GM23338 (cell line): ENCODE measurements around the gene SULT1C3. TPM values are rescaled to one million over a fixed set of nuclear protein-coding genes. Genes with fewer than 3 reads are reported as not detected.

Experiments
- ATAC-seq: fragments of 200-7000 bp; cut with Tn5 transposase; 3 replicates; pipeline ENCODE4 v1.9.1; 2020
- DNase-seq: peaks from one replicate; pipeline ENCODE4 v3.0.0-alpha.2; 2015; ENCODE audit warnings: low spot score
- H2AFZ ChIP-seq: fragments of 200-600 bp; sonication (generic); 2 replicates; pipeline ENCODE4 v1.8.0; 2016; ENCODE audit warnings: antibody characterized with exemption, mild to moderate bottlenecking, moderate library complexity
- H3F3A ChIP-seq: fragments of 200-600 bp; sonication (generic); replicated peaks from 2 replicates; pipeline ENCODE4 v1.8.0; 2017; ENCODE audit warnings: antibody characterized with exemption, mixed run types, low read depth
- H3K27ac ChIP-seq: fragments of 200-600 bp; sonication (generic); 2 replicates; pipeline ENCODE4 v1.6.1; 2016; ENCODE audit warnings: low read depth
- H3K27me3 ChIP-seq: fragments of 200-600 bp; sonication (generic); 2 replicates; pipeline ENCODE4 v1.8.0; 2016; ENCODE audit warnings: mild to moderate bottlenecking, mixed run types, moderate library complexity; ENCODE audit not compliant: insufficient read depth
- H3K36me3 ChIP-seq: fragments of 200-600 bp; sonication (generic); 2 replicates; pipeline ENCODE4 v1.8.0; 2016; ENCODE audit warnings: mild to moderate bottlenecking; ENCODE audit not compliant: insufficient read depth
- H3K4me1 ChIP-seq: fragments of 200-600 bp; sonication (generic); 2 replicates; pipeline ENCODE4 v1.8.0; 2016; ENCODE audit warnings: mild to moderate bottlenecking, moderate library complexity; ENCODE audit not compliant: insufficient read depth
- H3K4me2 ChIP-seq: fragments of 200-600 bp; sonication (generic); 2 replicates; pipeline ENCODE4 v1.7.1; 2017; ENCODE audit warnings: mixed run types
- H3K4me3 ChIP-seq: fragments of 200-600 bp; sonication (generic); 2 replicates; pipeline ENCODE4 v1.6.1; 2016; ENCODE audit warnings: mixed run types
- H3K79me2 ChIP-seq: fragments of 200-600 bp; sonication (generic); replicated peaks from 2 replicates; pipeline ENCODE4 v1.8.0; 2017; ENCODE audit warnings: mild to moderate bottlenecking; ENCODE audit not compliant: insufficient read depth
- H3K9me2 ChIP-seq: fragments of 200-600 bp; sonication (generic); 2 replicates; pipeline ENCODE4 v1.8.0; 2017; ENCODE audit not compliant: insufficient read depth
- H4K20me1 ChIP-seq: fragments of 200-600 bp; sonication (generic); replicated peaks from 2 replicates; pipeline ENCODE4 v1.8.0; 2017; ENCODE audit warnings: mild to moderate bottlenecking; ENCODE audit not compliant: insufficient read depth
- H3K27ac Mint-ChIP-seq: 2 replicates; pipeline ENCODE4 v1.8.0; 2020; ENCODE audit warnings: inconsistent platforms, mild to moderate bottlenecking, moderate library complexity, mixed read lengths
- H3K27me3 Mint-ChIP-seq: 3 replicates; pipeline ENCODE4 v1.8.0; 2022; ENCODE audit warnings: low read depth, mild to moderate bottlenecking, moderate library complexity, mixed read lengths, inconsistent platforms; ENCODE audit not compliant: insufficient read depth, poor library complexity
- H3K36me3 Mint-ChIP-seq: 3 replicates; pipeline ENCODE4 v1.8.0; 2021; ENCODE audit warnings: low read depth, mild to moderate bottlenecking, inconsistent platforms, moderate library complexity, mixed read lengths
- H3K4me1 Mint-ChIP-seq: 3 replicates; pipeline ENCODE4 v1.8.0; 2020; ENCODE audit warnings: mild to moderate bottlenecking, inconsistent platforms, mixed read lengths
- H3K4me3 Mint-ChIP-seq: 3 replicates; pipeline ENCODE4 v1.8.0; 2021; ENCODE audit warnings: moderate library complexity, mild to moderate bottlenecking, inconsistent platforms, mixed read lengths
- H3K9me3 Mint-ChIP-seq: 3 replicates; pipeline ENCODE4 v1.8.0; 2020; ENCODE audit warnings: moderate library complexity, mild to moderate bottlenecking, inconsistent platforms, mixed read lengths
- CREB1 ChIP-seq: fragments of 250-450 bp; sonication (Bioruptor Pico); IDR thresholded peaks from 2 replicates; pipeline ENCODE4 v1.5.0; 2020; ENCODE audit warnings: low read depth, mild to moderate bottlenecking, moderate library complexity
- CTCF ChIP-seq, 2 experiments: fragments of 200-600 bp in 1 of 2; sonication (generic) in 1 of 2; conservative IDR thresholded peaks; 2 replicates each; pipeline versions ENCODE4 v1.5.1 to v1.6.1; 2016 to 2017; ENCODE audit warnings: antibody characterized with exemption in 2 of 2, low read depth in 2 of 2, mild to moderate bottlenecking in 2 of 2, moderate library complexity in 1 of 2
- ETS1 ChIP-seq: IDR thresholded peaks from 2 replicates; pipeline ENCODE4 v1.6.1; 2016; ENCODE audit warnings: antibody characterized with exemption
- JUNB ChIP-seq: IDR thresholded peaks from one replicate; pipeline ENCODE4 v1.6.1; 2016; ENCODE audit warnings: antibody characterized with exemption; ENCODE audit not compliant: unreplicated experiment
- POLR2AphosphoS5 ChIP-seq: IDR thresholded peaks from 2 replicates; pipeline ENCODE4 v1.6.1; 2016; ENCODE audit warnings: antibody characterized with exemption, low read depth
- REST ChIP-seq: IDR thresholded peaks from one replicate; pipeline ENCODE4 v1.6.1; 2018; ENCODE audit warnings: antibody characterized with exemption; ENCODE audit not compliant: unreplicated experiment
- STAT1 ChIP-seq: IDR thresholded peaks from one replicate; pipeline ENCODE4 v1.6.1; 2016; ENCODE audit warnings: antibody characterized with exemption; ENCODE audit not compliant: unreplicated experiment
- ZNF114 ChIP-seq: fragments of 250-450 bp; sonication (Bioruptor Pico); IDR thresholded peaks from 2 replicates; pipeline ENCODE4 v1.5.0; 2020; ENCODE audit warnings: mild to moderate bottlenecking, moderate library complexity
- polyA plus RNA-seq: library from polyadenylated mRNA; unstranded; fragments of >200 nt; fragmentation: Nextera tagmentation; extraction: Ambion mirVana; gene quantifications from 2 replicates; pipeline ENCODE4 v1.2.1, GENCODE V29; 2016
- total RNA-seq: library from RNA; depleted of rRNA; stranded (reverse); fragments of >200 nt; shearing (Covaris generic); gene quantifications from 2 replicates; pipeline ENCODE4 v1.2.3, GENCODE V29; 2014

The SULT1C3 gene
- total and polyA plus RNA-seq, 2 experiments from 2014 or later: not detected

GRCh38 chr2:108288534-108289106 is 48.9 kb downstream of the SULT1C3 start, which contains the start of gene SULT1C2:
Gene SULT1C2, plus strand, starts transcription at chr2:108288895. Its CDS starts 4,773 bp downstream, at chr2:108293668.
- Histone ChIP-seq H3K9me2 (0 out of 2 replicates have a peak, but pooled peaks cover 4% of the 10 kb centered on the region), H3F3A (no peaks in the 10 kb centered on the region), H3K27ac (no peak within 1 kb of the TSS), H3K4me2 (peak within 1 kb of the TSS; percentile 39; the same call in 1 of the 2 replicates), H3K27me3 (no peaks in the 10 kb centered on the region), H3K36me3 (no peaks in the 10 kb centered on the region), H3K4me1 (peaks cover 11% of the 10 kb centered on the region; the same call in 1 of the 2 replicates), H2AFZ (peak within 1 kb of the TSS; percentile 70), H3K79me2 (no peaks in the 10 kb centered on the region), H3K4me3 (peak within 1 kb of the TSS; percentile 15; the same call in 1 of the 2 replicates), H4K20me1 (no peaks in the 10 kb centered on the region)
- peaks cover 6% of the 10 kb centered on the region for H3K9me3 Mint-ChIP-seq
- peaks cover 1% of the 10 kb centered on the region for H3K27me3 Mint-ChIP-seq
- H3K4me1 Mint-ChIP-seq: peaks cover 19% of the 10 kb centered on the region
- peak within 1 kb of the TSS; percentile 57 for H3K27ac Mint-ChIP-seq
- H3K4me3 Mint-ChIP-seq: peak within 1 kb of the TSS; percentile 48
- TF ChIP-seq CREB1 (CRISPR knock-in tag) (0 out of 2 replicates have a peak, but pooled peaks have one; percentile 32), ETS1 (no peak)
- H3K36me3 Mint-ChIP-seq: no peaks in the 10 kb centered on the region; the same call in 1 of the 3 replicates
- peak; percentile 93 for ATAC-seq
- peak; percentile 76 for DNase-seq

GRCh38 chr2:108293850-108294249 is 54.1 kb downstream of the SULT1C3 start:
- H3K79me2 ChIP-seq: no peaks in the 10 kb centered on the region
- Mint-ChIP-seq H3K36me3 (no peaks in the 10 kb centered on the region; the same call in 2 of the 3 replicates), H3K27ac (no peak overlapping the region), H3K4me3 (no peak overlapping the region), H3K4me1 (peaks cover 5% of the 10 kb centered on the region; the same call in 2 of the 3 replicates), H3K9me3 (peaks cover 6% of the 10 kb centered on the region), H3K27me3 (peaks cover 2% of the 10 kb centered on the region)
- H4K20me1 ChIP-seq: no peaks in the 10 kb centered on the region
- no peaks in the 10 kb centered on the region for H3F3A ChIP-seq
- H3K4me2 ChIP-seq: no peak overlapping the region
- 0 out of 2 replicates have a peak, but pooled peaks cover 4% of the 10 kb centered on the region for H3K4me1 ChIP-seq
- H2AFZ ChIP-seq: no peak overlapping the region
- no peak overlapping the region for H3K4me3 ChIP-seq
- no peaks in the 10 kb centered on the region for H3K36me3 ChIP-seq
- H3K9me2 ChIP-seq: 0 out of 2 replicates have a peak, but pooled peaks cover 4% of the 10 kb centered on the region
- no peak for ATAC-seq
- H3K27me3 ChIP-seq: no peaks in the 10 kb centered on the region
- H3K27ac ChIP-seq: no peak overlapping the region
- no peak for DNase-seq
- TF ChIP-seq JUNB: no peak
- TF ChIP-seq STAT1: no peak
- TF ChIP-seq ETS1: no peak
- TF ChIP-seq REST: no peak
- no peak for TF ChIP-seq CTCF (conservative IDR thresholded peaks at IDR 0.05; ENCODE audit: low read depth in 2 of 2)
- no peak for TF ChIP-seq POLR2AphosphoS5
- no peak for TF ChIP-seq ZNF114 (CRISPR knock-in tag)
